ENCODE data around the gene IRF6.

- TF ChIP-seq CTCF (conservative IDR thresholded peaks at IDR 0.05; ENCODE audit: low read length) (no peak), EZH2phosphoT487 (IDR thresholded peaks at IDR 0.05; ENCODE audit: borderline replicate concordance, low read depth, low read length) (no peak)
These were observed 581 bp downstream of the IRF6 start for GRCh38 chr1:209805341-209805781.

All from OCI-LY7 (cell line).